K562 (cell line): ENCODE results near the gene MED15. TPM values are rescaled to one million over a fixed set of nuclear protein-coding genes. Genes with fewer than 3 reads are reported as not detected.

ENCODE experiments used
- CEBPB ChIP-seq: fragments of 450-650 bp; IDR thresholded peaks from 2 replicates; pipeline ENCODE4 v1.6.1; 2016; ENCODE audit warnings: missing genetic modification characterization, missing compliant biosample characterization
- ELF4 ChIP-seq: fragments of 450-650 bp; formaldehyde crosslinking; IDR thresholded peaks from 2 replicates; pipeline ENCODE4 v1.4.0; 2022; ENCODE audit warnings: missing genetic modification characterization
- IRF2 ChIP-seq: sonication (generic); formaldehyde crosslinking; IDR thresholded peaks from 2 replicates; pipeline ENCODE4 v1.8.1; 2022; ENCODE audit warnings: mild to moderate bottlenecking, missing genetic modification reagents
- KDM5B ChIP-seq: fragments of 200-600 bp; sonication (generic); IDR thresholded peaks from 2 replicates; pipeline ENCODE4 v1.6.1; 2012; ENCODE audit warnings: low read depth, mild to moderate bottlenecking, moderate library complexity, low read length, control low read depth, inconsistent platforms; ENCODE audit not compliant: insufficient replicate concordance
- MAFF ChIP-seq: IDR thresholded peaks from 2 replicates; pipeline ENCODE4 v1.6.1; 2012; ENCODE audit warnings: low read length, improper control_type of control experiment
- MAX ChIP-seq: sonication (generic); formaldehyde crosslinking; IDR thresholded peaks from 2 replicates; pipeline ENCODE4 v1.9.0; 2022; ENCODE audit warnings: mild to moderate bottlenecking, missing genetic modification reagents
- NUFIP1 ChIP-seq: fragments of 450-650 bp; IDR thresholded peaks from 2 replicates; pipeline ENCODE4 v1.6.1; 2018; ENCODE audit not compliant: partially characterized antibody
- RB1 ChIP-seq: fragments of 450-650 bp; IDR thresholded peaks from 2 replicates; pipeline ENCODE4 v1.6.1; 2017; ENCODE audit warnings: low read depth, mild to moderate bottlenecking
- RREB1 ChIP-seq: fragments of 250-450 bp; sonication (Bioruptor Pico); IDR thresholded peaks from 2 replicates; pipeline ENCODE4 v1.4.0; 2020
- SMARCA5 ChIP-seq: fragments of 450-650 bp; IDR thresholded peaks from 2 replicates; pipeline ENCODE4 v1.6.1; 2016
- TOE1 ChIP-seq, 2 experiments: fragments of 450-650 bp in 1 of 2; sonication (generic) in 1 of 2; formaldehyde crosslinking in 1 of 2; IDR thresholded peaks; 2 replicates each; pipeline versions ENCODE4 v1.7.1 to v1.8.0; 2016 to 2022; ENCODE audit warnings: borderline replicate concordance in 2 of 2, mild to moderate bottlenecking in 2 of 2, antibody characterized with exemption in 1 of 2, inconsistent platforms in 1 of 2, low read depth in 1 of 2, missing genetic modification reagents in 1 of 2, moderate library complexity in 1 of 2
- USF2 ChIP-seq: sonication (generic); formaldehyde crosslinking; IDR thresholded peaks from 2 replicates; pipeline ENCODE4 v1.5.0; 2020; ENCODE audit warnings: missing genetic modification reagents
- ZBTB33 ChIP-seq: sonication (generic); formaldehyde crosslinking; IDR thresholded peaks from 2 replicates; pipeline ENCODE4 v1.8.1; 2023; ENCODE audit warnings: mild to moderate bottlenecking, missing genetic modification reagents
- ZBTB5 ChIP-seq: fragments of 450-650 bp; IDR thresholded peaks from 2 replicates; pipeline ENCODE4 v1.6.1; 2017; ENCODE audit warnings: antibody characterized with exemption
- ZBTB8A ChIP-seq: fragments of 450-650 bp; IDR thresholded peaks from 2 replicates; pipeline ENCODE4 v1.6.1; 2018; ENCODE audit warnings: mild to moderate bottlenecking, moderate library complexity; ENCODE audit not compliant: partially characterized antibody
- ZC3H11A ChIP-seq: IDR thresholded peaks from 2 replicates; pipeline ENCODE4 v1.6.1; 2012; ENCODE audit warnings: low read depth, low read length, improper control_type of control experiment
- ZSCAN29 ChIP-seq: fragments of 450-650 bp; IDR thresholded peaks from 2 replicates; pipeline ENCODE4 v1.6.1; 2017
- polyA plus RNA-seq, 8 experiments: library from polyadenylated mRNA; depleted of rRNA in 4 of 8; stranded (reverse) in 5 of 8; unstranded in 3 of 8; fragments of >200 nt; fragmentation: Nextera tagmentation in 2 of 8; fragmentation: Illumina TruSeq in 1 of 8; extraction: Ambion mirVana in 2 of 8; extraction: Trizol in 1 of 8; gene quantifications; 2 replicates each; pipeline versions ENCODE4 v1.2.1 to v1.2.3, GENCODE V29; 2011 to 2014; ENCODE audit warnings: inconsistent platforms in 1 of 8, missing spikeins in 1 of 8
- total RNA-seq, 7 experiments: library from RNA; depleted of rRNA in 6 of 7; stranded (reverse); fragments of >200 nt in 6 of 7; fragmentation: Illumina TruSeq in 2 of 7; extraction: Trizol in 2 of 7; gene quantifications; 2 replicates each; pipeline versions ENCODE4 v1.2.1 to v1.2.3, GENCODE V29; 2011 to 2021; ENCODE audit warnings: low replicate concordance in 1 of 7

The MED15 gene
- total and polyA plus RNA-seq, 9 of the 15 experiments (the other 6 are each of a cell fraction or from before 2014, with no cell fraction given) = 4.0 to 271 (median 60.1) TPM

GRCh38 chr22:20526628-20527355 lies 19.4 kb downstream of the MED15 start (continued):
- TF ChIP-seq RREB1 (CRISPR knock-in tag) = 0 out of 2 replicates have a peak, but pooled peaks have one; percentile 16
- no peak for TF ChIP-seq RB1
- no peak for TF ChIP-seq ZSCAN29
- no peak for TF ChIP-seq ZBTB5
- TF ChIP-seq ZBTB33 (CRISPR knock-in tag) = peak; percentile 46; the same call in 1 of the 2 replicates
- no peak for TF ChIP-seq ZC3H11A
- peak; percentile 44 for TF ChIP-seq KDM5B
- no peak for TF ChIP-seq NUFIP1
- no peak for TF ChIP-seq CEBPB (tag)
- no peak for TF ChIP-seq TOE1 (IDR thresholded peaks at IDR 0.05; ENCODE audit: borderline replicate concordance)
- TF ChIP-seq TOE1 (CRISPR knock-in tag; IDR thresholded peaks at IDR 0.05; ENCODE audit: borderline replicate concordance, low read depth) = no peak; the same call in 1 of the 2 replicates
- no peak for TF ChIP-seq SMARCA5
- no peak for TF ChIP-seq USF2 (CRISPR knock-in tag)
- TF ChIP-seq MAFF = no peak
- TF ChIP-seq IRF2 = no peak
- no peak for TF ChIP-seq ZBTB8A
- peak; percentile 41; the same call in 1 of the 2 replicates for TF ChIP-seq MAX (CRISPR knock-in tag)
- peak; percentile 72 for TF ChIP-seq ELF4
